Inflammatory macrophage treated with lipopolysaccharide for 4 hours (primary cell): ENCODE data around the gene UHMK1.
A peak's percentile ranks its signal among the peaks of the same experiment; 100 is the strongest.

Experiments
- DNase-seq: peaks from one replicate; pipeline ENCODE4 v3.0.0-alpha.2; 2020

UHMK1 gene

DNA sequence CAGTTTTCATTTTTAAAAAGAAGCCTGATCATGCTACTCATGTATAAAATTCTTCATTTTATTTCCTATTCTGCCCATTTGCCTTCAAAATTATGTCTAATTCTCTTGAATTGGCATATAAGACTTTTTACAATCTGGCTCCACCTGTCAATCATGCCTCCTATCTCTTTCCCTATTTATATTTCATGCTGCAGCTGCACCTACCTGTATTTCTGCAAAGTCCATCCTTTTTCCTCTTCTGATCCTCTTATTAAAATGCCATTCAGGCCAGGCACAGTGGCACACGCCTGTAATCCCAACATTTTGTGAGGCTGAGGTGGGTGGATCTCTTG lies 33.3 kb downstream of the UHMK1 start:
- DNase-seq: no peak

- DNase-seq: no peak
These were observed 37.9 kb downstream of the UHMK1 start for GRCh38 chr1:162535501-162535900.

DNA sequence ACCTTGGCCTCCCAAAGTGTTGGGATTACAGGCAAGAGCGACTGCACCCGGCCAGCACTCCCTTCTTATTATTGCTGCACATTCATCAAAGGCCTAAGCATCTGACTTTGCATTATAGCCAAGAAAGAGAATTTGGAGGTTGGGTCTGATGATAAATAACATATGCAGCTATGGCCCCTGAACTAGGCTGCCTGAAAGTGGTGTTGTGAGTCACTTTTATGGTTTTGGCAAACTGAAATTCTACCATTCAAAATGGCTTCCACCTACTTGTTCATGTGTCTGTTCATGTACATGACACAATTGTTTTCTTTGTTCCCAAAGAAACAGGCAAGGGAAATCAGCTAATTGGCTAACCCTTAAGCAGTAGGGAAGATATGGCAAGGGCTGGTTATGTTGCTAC lies 38.9 kb downstream of the UHMK1 start:
- no peak for DNase-seq

DNA sequence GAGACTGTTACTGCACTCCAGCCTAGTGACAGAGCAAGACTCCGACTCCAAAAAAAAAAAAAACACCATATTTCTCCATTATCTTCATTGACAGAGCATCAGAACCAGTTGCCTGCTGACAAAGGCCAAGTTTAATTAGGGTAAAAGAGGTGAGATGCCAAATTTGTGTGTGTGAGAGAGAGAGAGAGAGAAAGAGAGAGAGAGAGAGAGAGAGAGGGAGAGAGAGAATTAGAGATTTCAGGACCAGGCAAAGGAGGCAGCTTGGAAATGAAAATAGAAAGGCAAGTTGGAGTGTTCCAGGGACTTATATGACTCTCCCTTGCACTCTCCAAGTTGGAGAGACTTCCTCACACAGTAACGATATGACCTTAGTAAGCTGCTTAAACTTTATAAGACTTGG lies 39.6 kb downstream of the UHMK1 start:
- no peak for DNase-seq

DNA sequence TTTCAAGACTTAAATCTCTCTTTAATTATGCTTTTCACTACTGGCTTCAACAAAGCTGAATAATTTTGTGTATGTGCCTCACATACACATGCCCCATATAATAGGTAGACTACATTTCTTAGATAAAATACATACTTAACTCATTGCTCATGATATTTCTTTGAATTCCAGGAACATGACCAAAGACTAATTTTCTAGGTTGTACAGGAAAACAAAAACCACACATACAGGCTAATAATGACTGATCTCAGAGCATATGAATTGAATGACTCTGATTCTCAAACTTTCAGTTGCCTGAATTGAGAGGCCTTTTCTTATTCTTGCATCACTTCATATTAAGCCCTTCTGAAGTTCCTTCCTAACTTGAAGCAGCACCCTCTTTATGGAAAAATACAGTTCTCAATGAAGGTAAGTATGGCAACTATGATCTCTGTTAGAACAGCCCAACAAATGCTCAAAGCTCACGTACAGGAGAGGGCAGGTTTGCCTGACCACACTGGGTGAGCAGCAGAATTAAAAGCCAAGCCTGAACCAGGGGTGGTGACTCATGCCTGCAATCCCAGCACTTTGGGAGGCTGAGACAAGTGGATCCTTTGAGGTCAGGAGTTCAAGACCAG lies 41.3 kb downstream of the UHMK1 start:
- DNase-seq: no peak

- no peak for DNase-seq
These were observed 44.1 kb downstream of the UHMK1 start for GRCh38 chr1:162541619-162542141.

DNA sequence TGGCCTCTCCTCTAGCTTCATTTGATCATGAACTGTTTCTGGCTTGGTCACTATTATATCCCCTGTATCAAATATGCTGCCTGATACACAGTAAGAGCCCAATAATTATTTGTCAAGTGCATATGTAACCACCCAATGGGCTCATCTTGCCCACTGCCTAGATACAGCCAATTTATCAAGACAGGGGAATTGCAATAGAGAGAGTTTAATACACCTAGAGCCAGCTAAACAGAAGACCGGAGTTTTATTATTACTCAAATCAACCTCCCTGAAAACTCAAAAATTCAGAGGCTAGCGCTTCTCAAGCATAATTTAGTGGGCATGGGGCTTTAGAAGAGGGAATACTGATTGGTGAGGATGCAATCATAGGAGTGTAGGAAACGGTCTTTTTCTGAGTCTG lies 45.6 kb downstream of the UHMK1 start:
- DNase-seq: no peak

DNA sequence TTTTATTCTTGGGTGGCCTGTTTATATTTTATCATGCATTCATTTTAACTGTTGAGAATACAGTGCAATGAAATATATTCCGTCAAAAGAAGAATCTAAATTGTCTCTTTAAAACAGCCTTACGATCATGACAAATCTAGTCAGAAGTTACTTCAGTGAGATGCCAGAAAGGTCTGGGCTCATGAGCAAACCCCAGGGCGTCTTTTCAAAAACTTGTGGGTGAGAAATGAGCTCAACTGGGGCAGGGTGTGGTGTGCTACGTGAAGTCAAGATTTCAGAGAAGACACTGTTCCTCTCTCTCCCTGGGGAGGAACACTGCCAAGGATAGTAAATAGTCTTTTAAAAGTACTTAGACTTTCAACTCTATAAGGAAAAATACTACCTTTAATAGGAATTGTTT lies 50.6 kb downstream of the UHMK1 start:
- no peak for DNase-seq

DNA sequence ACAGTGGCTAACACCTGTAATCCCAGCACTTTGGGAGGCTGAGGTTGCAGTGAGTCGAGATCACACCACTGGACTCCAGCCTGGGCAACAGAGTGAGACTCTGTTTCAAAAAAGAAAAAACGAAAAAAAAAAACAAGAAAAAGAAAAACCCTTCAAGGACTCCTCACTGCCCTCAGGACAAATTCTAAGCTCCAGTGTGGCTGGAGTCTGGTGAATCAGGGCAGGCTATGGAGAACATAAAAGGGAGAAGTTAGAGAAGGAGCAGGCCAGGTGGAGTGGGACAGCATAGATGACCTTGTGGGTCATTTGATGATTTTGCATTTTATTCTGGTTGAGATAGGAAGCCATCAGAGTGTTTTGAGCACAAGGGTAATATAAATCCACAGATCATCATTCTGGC lies 51.4 kb downstream of the UHMK1 start:
- DNase-seq: no peak

DNA sequence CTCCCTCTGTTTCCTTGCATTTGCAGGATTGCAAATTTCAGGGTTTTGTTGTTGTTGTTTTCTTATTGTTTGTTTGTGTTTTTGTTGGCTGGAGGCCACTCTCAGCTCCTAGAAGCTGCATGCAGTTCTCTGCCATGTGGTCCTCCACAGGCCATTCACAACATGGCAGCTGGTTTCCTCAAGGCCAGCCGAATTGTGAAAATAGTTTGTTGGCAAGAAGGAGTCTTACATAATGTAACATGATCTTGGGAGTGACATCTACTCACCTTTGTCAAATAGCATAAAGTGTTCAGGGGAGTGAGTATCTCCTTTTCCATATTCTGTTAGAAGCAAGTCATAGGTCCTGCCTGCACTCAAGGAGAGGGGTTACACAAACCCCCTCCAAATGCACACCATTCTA lies 53.3 kb downstream of the UHMK1 start:
- no peak for DNase-seq

GRCh38 chr1:162551969-162552683 lies 54.5 kb downstream of the UHMK1 start:
- no peak for DNase-seq

DNA sequence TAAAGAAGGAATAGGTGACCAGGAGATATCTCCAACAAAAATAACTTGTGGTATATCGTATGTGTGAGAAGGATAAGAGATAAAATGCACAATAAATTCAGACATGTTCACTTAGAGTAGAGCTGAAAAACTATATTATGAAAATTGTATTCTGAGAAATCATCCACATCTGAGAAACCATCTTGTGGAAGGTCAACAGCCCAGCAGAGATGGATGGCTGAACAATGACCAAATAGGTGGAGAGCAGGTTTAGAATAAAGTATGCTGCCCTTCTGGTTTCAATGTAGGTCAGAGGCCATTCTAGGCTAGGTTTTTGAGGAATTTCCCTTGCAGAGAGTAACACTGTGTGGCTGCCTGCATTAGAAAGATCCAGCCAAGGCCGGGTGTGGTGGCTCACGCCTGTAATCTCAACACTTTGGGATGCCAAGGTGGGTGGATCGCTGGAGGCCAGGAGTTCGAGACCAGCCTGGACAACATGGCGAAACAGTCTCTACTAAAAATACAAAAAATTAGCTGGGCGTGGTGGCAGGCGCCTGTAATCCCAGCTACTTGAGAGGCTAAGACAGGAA lies 55.1 kb downstream of the UHMK1 start:
- DNase-seq: no peak

- no peak for DNase-seq
These were observed 56.6 kb downstream of the UHMK1 start for GRCh38 chr1:162554258-162554657.

GRCh38 chr1:162557536-162557935 lies 59.9 kb downstream of the UHMK1 start:
- DNase-seq: no peak

GRCh38 chr1:162560303-162561036 lies 62.9 kb downstream of the UHMK1 start:
- DNase-seq: no peak

GRCh38 chr1:162561037-162561615 lies 63.5 kb downstream of the UHMK1 start:
- peak; percentile 98 for DNase-seq

DNA sequence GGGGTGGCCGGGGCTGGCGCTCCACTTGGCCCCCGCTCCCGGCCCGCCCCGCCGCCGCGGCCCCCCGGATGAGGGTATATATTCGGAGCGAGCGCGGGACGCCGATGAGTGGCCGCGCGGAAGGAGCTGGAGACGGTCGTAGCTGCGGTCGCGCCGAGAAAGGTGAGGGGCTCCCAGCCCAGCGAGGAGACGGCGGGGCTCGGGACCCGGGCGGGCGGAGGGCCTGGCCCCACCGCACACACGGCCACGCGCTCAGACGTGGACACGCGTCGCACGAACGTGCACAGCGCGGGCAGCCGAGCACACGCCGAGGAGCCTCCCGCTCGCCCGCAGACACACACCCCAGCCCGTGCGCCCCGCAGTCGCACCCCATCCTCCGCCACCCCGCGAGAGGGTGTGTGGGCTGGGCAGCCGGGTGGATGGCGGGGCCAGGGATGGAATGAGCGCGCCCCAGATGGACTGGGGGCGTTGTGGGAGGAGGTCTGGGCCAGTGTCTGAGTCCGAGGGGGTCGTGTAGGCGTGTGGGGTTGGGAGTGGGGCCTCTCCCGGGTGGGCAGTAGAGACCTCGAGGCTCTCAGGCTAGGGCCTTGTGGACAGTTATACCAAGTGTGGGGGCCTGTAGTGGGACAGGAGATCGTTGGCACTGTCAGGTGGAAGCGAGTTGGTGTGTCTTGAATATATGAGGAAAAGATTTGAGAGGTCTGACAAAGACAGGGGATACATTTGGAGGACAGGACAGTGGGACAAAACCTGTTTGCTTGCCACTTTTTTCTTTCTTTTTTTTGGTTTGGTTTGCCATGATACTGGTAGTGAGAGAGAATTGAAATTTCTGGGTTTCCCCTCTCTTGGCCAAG lies 64.2 kb downstream of the UHMK1 start, which contains the start of gene UAP1:
Gene UAP1 (plus strand): TSS at position 107 of the 854 bp plus-strand sequence. CDS start 4,347 bp downstream, outside the sequence.
- no peak for DNase-seq

GRCh38 chr1:162562470-162562828 lies 64.8 kb downstream of the UHMK1 start:
- DNase-seq: peak; percentile 18

DNA sequence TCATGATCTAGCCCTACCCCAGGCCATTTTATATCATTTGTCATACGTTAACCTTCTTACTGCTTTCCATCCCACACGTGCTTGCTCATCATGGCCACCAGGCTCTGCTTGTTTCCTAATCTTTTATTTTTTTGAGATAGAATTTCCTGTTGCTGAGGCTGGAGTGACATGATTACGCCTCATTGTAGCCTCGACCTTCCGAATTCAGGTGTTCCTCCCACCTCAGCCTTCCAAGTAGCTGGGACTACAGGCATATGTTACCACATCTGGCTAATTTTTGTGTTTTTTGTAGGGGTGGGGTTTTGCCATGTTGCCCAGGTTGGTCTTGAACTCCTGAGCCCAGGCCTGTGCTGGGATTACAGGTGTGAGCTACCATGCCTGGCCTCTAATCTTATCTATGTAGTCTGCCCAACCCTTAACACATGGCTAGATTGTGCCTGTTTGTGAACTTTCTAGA lies 67.2 kb downstream of the UHMK1 start:
- DNase-seq: peak; percentile 45

DNA sequence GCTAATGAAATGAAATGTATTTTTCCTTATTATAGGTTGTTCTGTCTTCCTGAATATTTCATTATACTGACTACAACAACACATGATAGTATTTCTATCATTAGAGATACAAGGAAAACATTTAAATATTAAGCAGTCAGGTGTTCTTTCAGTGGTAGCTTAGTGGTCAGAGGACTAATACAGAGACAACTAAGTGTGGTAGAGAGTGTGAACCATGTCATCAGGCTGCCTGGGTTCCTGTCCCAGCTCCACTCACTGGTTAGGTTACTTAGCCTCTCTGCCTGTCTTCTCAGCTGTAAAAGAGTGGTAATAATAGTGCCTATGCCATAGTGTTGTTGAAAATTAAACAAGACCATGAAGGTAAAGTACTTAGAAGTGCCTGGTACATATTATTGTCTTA lies 67.8 kb downstream of the UHMK1 start:
- no peak for DNase-seq

DNA sequence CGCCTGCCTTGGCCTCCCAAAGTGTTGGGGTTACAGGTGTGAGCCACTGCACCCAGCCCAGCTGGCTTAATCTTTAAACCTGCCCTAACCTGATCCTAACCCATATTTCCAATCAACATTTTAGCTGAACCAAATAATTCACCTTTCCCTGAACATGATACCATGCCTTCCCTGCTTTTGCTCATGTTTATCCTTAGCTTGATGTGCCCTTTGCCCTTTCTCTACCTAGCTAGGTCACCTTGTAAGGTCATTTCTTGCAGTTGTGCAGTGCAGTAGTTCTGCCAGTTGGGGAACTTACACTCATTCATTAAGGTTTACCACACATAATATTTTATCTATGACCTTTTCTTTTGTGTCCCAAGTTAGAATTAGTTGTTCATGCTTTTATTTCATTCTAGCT lies 69.3 kb downstream of the UHMK1 start:
- DNase-seq: no peak

- DNase-seq: no peak
These were observed 71.2 kb downstream of the UHMK1 start for GRCh38 chr1:162568802-162569201.
